ENCODE results near the gene PLEKHJ1.

- TF ChIP-seq CTCF (IDR thresholded peaks at IDR 0.05; ENCODE audit: low read depth, low read length) = no peak
- no peak for TF ChIP-seq EZH2phosphoT487 (IDR thresholded peaks at IDR 0.05; ENCODE audit: low read depth)
These were observed 49.0 kb downstream of the PLEKHJ1 start for GRCh38 chr19:2187159-2187558.
